HG02938 (cell line): ENCODE results near the gene SAP30BP.

Experiments used
- ATAC-seq: cut with Tn5 transposase; IDR thresholded peaks from one replicate; pipeline ENCODE4 v1.9.1; 2021; ENCODE audit warnings: mild to moderate bottlenecking, moderate library complexity; ENCODE audit not compliant: unreplicated experiment

SAP30BP gene

DNA sequence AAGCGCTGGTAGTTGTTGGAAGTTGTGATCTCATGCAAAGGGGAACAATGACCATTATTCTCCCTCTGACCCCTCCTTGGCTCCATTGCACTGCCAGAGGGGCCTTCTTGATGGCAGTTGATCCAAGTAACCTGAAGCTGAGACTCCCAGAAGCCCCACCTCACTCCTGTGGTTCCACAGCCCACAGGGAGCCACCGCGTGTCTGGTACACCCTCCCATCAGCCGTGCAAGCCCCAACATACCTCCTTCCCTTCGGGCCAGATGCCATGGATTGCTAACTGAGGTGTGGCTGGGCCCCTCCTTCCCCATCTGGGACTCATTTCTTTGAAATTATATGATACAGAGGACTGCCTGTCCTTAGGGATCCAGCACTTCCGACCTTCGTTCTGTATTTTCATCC lies 17.8 kb downstream of the SAP30BP start:
- no peak for ATAC-seq

DNA sequence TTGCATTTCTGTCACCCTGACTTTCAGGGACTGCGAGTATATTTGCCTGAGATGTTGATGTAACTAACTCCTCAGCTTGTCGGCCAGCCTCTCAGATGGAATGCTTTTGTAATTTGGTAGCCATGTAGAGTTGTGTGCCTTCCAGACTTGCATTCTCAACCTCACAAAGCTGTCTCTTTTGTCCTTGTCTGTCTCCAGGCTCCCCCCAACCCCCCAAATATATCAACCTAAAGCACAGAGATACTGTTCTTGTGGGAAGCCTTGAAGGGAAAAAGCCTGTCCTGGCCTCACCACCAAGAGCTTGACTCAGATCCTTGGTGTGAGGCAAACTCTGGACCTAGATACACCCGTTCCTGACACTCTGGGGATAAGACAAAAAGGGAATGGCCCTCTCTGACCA lies 18.4 kb downstream of the SAP30BP start:
- ATAC-seq: no peak

DNA sequence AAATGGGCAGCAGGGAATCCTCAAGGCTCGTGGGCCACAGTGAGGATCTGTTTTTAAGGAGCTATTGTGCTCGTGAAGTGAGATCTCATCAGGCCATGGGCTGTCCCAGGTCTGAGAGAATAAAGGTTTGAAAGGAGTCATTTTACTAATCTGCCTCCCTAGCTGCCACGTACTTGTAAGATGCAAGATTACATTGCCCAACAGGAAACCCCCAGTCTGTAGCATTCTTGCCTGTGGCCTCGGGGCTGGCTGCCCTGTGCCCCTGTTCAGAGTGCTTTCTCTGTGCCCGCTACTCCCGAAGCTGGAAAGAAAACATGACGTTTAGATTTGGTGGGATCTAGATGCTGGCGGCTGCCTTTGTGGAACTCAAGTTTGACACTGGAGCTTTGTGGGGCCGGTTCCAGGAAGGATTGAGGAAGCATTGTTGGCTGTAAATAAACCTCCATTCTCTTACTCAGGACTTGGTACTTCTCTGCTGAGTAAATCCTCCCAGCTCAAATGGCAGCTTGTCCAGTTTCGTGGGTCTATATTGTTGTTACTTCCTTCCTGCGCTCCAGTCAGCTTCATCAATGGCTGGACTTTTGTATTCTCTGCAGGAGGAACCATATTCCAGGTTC lies 21.2 kb downstream of the SAP30BP start:
- ATAC-seq: no peak

DNA sequence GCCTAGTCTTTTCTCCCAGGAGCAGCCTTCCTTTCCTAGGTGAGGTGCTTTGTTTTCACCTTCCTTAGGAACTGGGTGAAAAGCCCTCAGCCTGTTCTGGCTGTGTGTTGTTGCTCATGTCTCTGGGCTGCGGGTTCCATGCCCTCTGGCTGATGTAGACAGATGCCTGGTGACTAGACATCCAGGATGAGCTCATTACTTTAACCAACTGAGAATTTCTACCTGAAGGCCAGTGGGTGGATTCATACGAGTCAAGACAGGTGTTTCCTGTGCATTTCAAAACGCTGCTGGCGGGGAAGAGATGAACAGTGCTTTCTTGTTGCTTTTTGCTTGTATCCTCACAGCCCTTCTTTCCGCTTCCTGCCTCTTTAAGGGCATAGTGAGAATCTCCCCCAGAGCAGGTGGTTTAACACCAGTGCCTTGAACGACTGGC lies 22.3 kb downstream of the SAP30BP start:
- ATAC-seq: no peak

DNA sequence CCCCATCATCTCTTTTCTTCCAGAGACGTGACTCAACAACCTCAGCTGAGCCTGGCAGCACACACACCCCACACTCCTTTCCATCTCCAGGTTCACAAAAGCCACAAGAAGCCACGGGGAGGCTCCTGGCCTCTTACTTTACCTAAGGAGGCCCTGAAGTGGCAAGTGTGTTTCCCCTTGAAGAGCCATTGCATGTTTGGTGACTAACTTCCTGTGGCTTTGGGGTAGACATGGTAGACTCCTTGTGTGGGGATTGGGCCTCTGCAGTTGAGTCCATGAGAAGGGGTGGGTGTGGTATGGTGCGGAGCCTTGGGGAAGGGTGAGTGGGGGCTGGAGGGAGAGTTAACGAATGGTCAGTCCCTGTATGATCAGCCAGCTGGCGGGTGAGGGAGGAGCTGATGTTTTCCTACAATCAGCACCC lies 24.2 kb downstream of the SAP30BP start:
- no peak for ATAC-seq

DNA sequence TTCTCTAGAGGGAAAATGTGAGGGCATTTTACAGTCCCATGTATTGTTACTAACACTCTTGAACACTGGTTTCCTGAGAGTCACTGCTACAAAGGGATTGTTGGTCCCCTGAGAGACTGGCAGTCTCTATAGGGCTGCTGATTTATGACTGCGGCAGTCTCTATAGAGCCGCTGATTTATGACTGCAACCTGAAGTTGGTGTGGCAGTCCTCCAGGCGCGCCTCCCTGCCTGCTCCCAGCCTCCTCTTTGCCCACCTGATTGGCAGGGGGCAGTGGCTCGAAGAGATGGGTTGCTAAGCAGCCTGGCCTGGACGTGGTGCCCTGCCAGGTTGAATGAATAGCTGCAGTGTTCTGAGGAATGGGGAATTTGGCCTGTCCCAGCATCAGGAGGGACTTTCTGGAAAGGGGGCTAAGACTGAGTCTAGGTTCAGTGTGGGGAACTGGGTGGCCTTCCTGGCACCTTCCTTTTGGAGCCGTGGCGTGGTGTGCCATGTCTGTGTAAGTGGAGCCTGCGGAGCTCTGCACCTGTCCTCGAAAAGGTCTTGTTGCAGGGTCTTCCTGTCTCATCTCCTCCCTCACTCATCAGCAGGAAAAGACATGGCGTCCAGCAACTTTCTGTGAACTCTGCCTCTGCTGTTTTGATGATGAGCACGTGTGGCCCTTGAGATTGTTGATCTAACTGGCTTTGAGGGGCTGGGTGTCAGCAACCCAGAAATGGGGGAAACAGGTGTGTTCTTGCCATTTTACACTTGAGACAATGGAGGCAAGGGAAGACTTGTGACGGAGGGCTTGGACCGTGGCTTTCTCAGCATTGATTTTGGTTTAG lies 24.9 kb downstream of the SAP30BP start:
- ATAC-seq: no peak

DNA sequence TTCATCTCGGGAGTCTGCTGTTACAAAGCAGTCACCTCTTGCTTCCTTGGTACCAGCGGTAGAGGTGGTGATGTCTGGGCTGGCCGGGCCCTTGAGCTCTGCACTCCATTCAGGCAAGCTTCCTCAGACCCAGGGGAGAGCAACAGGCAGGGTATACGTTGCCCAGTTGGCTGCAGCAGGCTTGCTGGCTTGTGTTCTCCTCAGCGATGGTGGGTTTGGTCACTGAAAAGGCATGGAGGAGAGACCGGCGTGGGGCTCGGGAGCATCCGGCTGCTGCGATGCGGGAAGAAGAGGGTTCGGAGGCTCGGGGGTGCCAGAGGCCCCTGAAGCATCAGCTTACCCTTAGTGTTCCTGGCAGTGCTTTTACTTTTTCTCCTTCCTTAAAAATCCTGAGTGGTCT lies 25.8 kb downstream of the SAP30BP start:
- no peak for ATAC-seq

DNA sequence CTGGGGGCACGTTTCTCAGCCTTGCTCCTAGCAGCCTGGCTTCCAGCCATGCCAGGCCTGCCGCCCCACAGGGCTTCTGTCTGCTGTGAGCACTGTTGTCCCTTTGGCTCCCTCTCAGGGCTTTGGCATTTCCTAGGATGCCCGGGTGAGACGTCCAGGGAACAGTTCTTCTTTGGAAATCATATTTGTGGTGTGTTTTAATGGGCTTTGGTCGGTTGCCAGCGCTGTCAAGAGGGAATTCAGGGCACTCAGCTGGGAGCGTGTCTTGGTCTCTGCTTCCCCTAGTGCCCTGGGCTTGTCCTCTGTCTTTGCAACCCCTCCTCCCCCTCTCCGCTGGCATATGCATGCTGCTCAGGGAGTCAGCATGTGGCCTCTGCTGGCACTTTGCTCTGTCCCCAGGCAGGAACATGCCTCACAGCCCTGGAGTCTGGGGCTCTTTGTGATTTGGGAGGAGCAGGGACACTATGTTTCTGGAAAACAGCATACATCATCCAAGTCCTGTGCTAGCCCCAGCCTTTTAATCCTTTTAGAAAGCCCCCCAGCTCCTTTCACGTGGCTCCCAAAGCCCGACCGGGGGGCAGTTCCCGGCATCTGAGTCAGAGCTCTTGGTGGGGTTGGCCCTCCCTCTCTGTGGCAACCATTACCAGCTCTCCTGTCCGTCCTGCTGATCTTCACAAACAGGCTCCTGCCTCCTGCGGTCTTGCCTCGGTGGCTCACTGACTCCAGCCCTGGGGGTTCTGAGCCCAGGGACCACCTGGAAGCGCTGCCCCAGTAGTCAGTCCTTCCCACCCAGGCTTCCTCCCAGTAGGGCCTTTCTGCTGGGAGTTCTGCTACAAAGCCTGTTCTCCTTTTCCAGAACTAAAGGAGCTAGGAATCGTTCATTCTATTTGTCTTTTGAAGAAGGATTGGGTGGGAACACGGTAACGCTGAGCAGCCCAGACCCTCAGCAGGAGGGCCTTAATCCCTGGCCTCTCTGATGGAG lies 26.7 kb downstream of the SAP30BP start:
- ATAC-seq: no peak

DNA sequence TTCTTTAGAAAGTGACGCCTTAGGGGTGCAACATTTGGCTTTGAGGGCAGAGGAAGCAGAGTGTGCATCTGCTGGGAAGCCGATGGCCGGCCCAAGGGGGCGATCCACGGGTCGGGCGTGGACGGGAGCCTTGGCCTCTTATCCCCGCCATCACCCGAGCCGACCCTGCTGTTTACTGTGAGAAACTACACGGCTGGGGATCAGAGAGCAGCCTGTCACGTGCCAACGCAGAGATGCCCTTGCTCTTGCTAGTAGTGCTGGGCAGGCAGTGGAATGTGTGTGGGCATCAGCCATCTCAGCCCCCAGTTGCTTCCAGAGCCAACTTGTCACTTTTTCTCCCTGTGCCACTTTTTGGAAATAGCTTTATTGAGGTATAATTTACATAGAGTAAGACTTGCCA lies 27.4 kb downstream of the SAP30BP start:
- no peak for ATAC-seq

DNA sequence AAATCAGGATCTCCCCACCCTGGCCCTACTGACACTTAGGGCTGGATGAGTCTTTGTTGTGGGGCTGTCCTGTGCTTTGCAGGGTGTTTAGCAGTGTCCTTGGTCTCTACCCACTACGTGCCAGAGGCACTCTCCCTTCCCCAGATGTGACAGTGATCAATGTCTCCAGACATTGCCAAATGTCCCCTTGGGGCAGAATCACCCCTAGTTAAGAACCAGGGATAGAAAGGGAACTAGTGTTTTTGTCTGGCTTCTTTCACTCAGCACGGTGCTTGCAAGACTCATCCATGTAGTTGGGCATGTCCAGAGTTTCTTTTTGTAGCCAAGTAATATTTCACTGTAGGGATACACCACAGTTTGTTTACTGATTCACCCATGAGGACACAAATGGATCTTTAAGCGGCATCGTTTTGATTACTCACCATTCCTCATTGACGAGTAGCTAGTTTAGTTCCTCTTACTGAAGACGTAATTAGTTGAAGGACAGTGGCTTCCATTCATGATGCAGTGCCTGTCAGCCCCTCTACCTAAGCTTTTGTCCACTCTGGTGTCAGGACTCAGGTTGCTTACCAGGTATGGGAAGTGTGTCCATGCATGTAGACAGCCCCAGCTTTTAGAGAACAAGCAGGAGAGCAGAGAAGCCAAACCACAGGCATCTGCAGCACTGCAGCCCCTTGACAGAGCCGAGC lies 28.1 kb downstream of the SAP30BP start:
- ATAC-seq: no peak

DNA sequence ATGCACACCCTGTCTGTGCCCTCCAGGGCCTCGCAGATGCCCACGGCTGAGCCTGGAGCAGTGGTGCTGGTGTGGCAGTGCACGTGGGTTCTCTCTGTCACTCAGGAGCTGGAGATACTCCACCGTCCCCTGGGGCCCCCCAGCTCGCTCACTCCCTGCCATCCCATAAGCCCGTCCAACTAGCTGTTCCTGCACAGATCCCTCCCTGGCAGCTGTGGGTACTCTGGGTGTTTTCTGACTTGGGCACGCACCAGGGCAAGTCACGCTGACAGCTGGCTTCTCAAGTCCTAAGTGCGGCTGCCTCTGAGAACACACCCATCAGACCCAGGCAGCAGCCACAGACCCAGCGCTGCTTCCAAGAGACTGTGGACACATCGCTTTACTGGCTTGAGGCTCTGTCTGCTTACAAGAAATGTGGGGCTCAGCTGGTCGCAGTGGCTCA lies 28.7 kb downstream of the SAP30BP start:
- no peak for ATAC-seq

DNA sequence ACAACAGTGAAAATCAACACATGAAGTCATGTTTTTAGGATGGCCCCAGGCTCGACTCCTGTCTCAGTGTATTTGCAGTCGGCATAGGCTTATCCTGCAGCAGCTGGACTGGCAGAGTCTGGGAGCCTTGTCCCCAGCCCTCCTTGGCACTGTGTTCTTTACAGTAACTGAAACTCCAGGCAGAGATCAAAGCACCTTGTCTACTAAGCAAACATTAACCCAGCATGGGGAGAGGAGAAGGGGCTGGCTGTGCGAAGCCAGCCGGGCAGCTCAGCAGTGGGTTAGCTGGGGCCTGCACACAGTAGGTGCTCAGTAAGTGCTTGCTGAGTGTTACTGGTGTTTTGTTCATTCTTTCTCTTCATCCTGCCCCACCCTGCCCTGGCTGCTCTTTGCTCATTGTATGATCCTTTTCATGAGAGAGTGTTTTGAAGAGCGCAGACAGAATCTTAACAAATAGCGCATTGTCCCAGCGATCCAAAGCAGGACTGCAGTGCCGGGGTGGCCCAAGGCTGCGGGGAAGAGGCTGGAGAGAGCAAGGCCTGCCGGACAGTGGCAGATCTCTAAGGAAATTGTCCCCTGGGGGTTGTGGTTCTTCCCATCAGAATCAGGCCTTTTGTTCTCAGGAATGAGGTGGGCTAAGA lies 30.6 kb downstream of the SAP30BP start:
- ATAC-seq: no peak

DNA sequence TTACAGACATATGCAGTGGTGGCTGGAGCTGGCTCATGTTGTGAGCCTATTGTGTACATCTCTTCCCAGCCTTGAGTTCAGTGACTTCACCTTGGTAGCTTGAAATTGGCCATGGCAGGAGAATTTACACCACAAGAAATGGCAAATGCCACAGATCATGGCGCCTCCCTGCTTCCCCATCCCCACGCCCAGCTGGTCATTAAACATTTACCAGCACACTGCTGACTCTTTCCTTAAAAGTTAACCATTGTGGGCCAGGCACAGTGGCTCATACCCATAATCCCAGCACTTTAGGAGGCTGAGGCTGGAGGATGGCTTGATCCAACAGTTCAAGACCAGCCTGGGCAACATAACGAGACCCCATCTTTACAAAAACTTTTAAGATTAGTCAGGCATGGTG lies 31.5 kb downstream of the SAP30BP start:
- no peak for ATAC-seq

DNA sequence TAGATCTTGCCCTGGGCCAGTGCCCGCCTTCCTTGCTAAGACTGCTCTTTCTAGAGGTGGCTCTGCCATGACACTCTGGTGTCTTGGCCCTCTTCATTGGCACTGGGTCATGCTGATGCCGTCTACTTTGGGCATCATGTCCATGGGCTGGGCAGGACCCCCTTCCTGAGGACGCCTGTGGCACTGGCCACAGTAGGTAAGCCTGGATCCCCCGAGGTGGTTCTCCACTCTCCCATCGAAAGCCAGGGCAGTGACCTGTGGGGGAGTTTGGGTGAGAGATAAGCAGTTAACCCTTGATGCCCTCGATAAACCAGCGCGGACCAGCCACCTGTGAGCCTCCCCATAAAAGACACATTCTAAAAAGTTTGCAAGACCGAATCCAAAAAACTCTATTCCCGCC lies 34.1 kb downstream of the SAP30BP start:
- no peak for ATAC-seq

DNA sequence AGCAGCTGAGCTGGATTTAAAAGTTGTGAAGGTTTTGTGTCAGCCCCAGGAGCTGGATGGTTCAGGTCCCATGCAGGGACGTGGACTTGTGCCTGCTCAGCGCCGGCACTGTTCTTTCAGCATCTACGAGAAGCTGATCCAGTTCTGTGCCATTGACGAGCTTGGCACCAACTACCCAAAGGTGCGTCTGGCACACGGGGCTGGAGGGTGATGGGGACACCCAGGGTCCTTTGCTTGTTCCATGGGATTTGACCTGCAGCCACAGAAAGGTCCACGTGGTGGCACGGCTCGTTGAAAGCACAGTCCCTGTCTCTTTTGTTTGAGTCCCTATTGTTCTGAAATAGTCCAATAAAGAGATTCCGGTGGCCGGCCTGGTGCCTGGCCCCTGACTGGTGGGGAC lies 36.1 kb downstream of the SAP30BP start:
- ATAC-seq: no peak

DNA sequence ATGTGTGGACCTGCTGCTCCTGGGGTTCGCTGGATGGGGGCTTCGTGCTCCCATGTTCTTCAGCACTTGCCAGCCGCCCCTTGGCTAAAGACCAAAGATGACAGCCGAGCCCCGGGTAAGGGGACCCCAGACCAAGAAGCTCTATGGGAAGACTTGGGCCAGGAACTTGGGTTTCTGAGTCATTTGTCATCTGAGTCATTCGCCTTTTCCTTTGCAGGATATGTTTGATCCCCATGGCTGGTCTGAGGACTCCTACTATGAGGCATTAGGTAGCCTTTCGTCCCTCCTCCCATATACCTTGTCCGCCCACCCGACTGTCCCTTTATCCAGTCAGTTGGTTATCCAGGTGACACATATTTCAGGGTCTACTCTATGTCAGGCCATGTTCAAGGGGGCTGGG lies 36.5 kb downstream of the SAP30BP start:
- no peak for ATAC-seq

DNA sequence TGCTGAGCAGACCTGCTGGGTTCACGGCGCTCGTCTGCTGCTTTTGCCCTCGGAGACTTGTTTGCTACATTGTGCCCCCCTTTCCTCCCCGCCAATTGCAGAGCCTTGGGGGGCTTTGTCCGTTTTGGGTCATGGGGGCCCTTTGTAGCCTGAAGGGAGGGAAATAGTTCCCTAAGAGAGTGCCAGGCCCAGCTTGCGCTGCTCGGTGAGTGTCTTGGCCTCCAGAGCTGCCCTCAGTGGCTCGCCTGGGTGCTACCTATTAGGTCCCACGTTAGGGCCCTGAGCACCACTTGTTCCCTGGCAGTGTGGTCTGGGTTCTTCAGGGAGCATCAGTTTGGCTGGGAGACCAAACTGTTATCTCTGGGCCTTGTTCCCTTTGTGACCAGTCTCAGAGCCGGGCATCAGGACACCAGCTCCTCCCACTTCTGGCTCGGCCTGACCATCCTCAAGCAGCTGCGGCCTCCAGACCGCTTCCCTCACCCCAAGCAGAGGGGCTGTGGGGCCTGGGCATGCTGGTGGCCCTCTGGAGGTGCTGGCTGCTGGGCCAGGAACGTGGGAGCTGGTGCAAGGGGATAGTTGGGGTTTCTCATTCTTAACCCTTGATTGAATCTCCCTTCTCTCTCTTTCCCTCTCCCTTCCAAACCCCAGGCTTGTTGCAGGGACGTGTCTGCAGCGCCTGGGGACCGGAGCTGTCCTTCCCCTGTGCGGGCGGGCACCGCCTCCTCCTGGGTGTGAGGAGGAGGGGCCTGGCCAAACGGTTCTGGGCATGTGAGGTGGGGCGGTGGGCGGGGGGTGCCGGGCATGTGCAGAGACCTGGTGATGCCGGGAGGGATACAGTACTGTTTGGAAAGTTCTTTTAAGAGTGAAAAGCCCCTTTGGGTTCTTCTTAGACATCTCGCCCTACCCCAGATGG lies 38.1 kb downstream of the SAP30BP start:
- ATAC-seq: no peak

DNA sequence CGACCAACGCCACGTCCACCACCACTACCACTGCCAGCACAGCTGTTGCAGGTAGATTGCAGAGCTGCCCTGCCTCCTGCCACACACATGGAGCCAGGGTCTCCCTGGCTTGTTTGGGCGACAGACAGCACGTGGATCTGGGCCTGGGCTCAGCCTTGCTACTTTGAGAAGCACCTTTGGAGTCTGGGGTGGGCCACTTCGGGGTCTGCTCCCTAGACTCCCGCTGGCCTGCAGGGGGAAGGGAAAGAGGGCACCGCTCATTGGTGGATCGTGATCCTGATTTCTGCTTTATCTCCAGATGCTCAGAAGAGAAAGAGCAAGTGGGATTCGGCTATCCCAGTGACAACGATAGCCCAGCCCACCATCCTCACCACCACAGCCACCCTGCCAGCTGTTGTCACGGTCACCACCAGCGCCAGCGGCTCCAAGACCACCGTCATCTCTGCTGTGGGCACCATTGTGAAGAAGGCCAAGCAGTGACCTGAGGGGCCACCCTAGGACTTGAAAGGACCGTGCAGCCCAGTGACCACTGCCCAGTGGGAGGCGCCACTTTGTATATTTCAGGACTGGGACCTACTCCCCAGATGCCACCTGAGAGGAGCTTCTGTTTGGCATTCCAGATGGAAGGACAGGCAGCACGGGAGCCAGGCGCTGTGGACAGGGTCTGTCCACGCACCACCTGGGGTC lies 39.0 kb downstream of the SAP30BP start:
- no peak for ATAC-seq
